IMR-90 (cell line): ENCODE data around the gene MPG. TPM values are rescaled to one million over a fixed set of nuclear protein-coding genes. Genes with fewer than 3 reads are reported as not detected.

Experiments
- ATAC-seq: fragments of 200-7000 bp; cut with Tn5 transposase; 2 replicates; pipeline ENCODE4 v1.9.1; 2020; ENCODE audit warnings: low read depth, mild to moderate bottlenecking, moderate library complexity
- BruUV-seq: library from RNA; stranded (reverse); fragments of 400-500 nt; replicated peaks from 2 replicates; lab custom pipeline; 2021; lab: Mats Ljungman, UMichigan
- CTCF ChIA-PET: fragments of 300-600 bp; formaldehyde crosslinking; extraction: SDS; loops from one replicate; lab custom pipeline; 2021; ENCODE audit warnings: antibody characterized with exemption; lab: Yijun Ruan, JAX
- POLR2A ChIA-PET: fragments of 300-600 bp; sonication (Branson Sonifier 250); formaldehyde crosslinking; loops from one replicate; lab custom pipeline; 2022; ENCODE audit warnings: antibody characterized with exemption; ENCODE audit not compliant: unreplicated experiment; lab: Charles Lee
- DNase-seq: peaks from one replicate; pipeline ENCODE4 v3.0.0; 2013
- H2AFZ ChIP-seq: replicated peaks from 2 replicates; pipeline ENCODE3; 2013; ENCODE audit warnings: low read length, mild to moderate bottlenecking; ENCODE audit not compliant: poor library complexity
- H2AK5ac ChIP-seq: 2 replicates; pipeline ENCODE4 v1.6.1; 2013; ENCODE audit warnings: low read depth, low read length, inconsistent platforms
- H2AK9ac ChIP-seq: replicated peaks from 2 replicates; pipeline ENCODE3; 2013; ENCODE audit warnings: mild to moderate bottlenecking, low read depth, low read length, moderate library complexity; ENCODE audit not compliant: poor library complexity
- H2BK120ac ChIP-seq: 2 replicates; pipeline ENCODE4 v1.6.1; 2013; ENCODE audit warnings: low read depth, low read length, inconsistent platforms
- H2BK15ac ChIP-seq: 3 replicates; pipeline ENCODE4 v1.6.1; 2013; ENCODE audit warnings: low read depth, low read length, inconsistent platforms
- H2BK20ac ChIP-seq: 2 replicates; pipeline ENCODE4 v1.6.1; 2013; ENCODE audit warnings: low read depth, mild to moderate bottlenecking, inconsistent platforms, low read length, moderate library complexity
- H2BK5ac ChIP-seq: 2 replicates; pipeline ENCODE4 v1.6.1; 2013; ENCODE audit warnings: mild to moderate bottlenecking, low read depth, low read length, inconsistent platforms; ENCODE audit not compliant: poor library complexity, severe bottlenecking
- H3K14ac ChIP-seq: replicated peaks from 2 replicates; pipeline ENCODE4 v1.6.1; 2013; ENCODE audit warnings: low read depth, low read length, inconsistent platforms
- H3K18ac ChIP-seq: 2 replicates; pipeline ENCODE4 v1.6.1; 2013; ENCODE audit warnings: low read depth, low read length, control low read depth
- H3K23ac ChIP-seq: 2 replicates; pipeline ENCODE4 v1.6.1; 2013; ENCODE audit warnings: low read depth, low read length, inconsistent platforms
- H3K27ac ChIP-seq: 2 replicates; pipeline ENCODE4 v1.5.1; 2013; ENCODE audit warnings: mild to moderate bottlenecking, control low read depth, low read length; ENCODE audit not compliant: insufficient read depth
- H3K27me3 ChIP-seq: 2 replicates; pipeline ENCODE4 v1.6.1; 2013; ENCODE audit warnings: low read length; ENCODE audit not compliant: control insufficient read depth, insufficient read depth
- H3K36me3 ChIP-seq: 2 replicates; pipeline ENCODE4 v1.6.1; 2013; ENCODE audit warnings: low read length, mixed read lengths; ENCODE audit not compliant: control insufficient read depth, insufficient read depth
- H3K4ac ChIP-seq: 2 replicates; pipeline ENCODE4 v1.6.1; 2013; ENCODE audit warnings: low read depth, low read length, inconsistent platforms
- H3K4me1 ChIP-seq: 2 replicates; pipeline ENCODE4 v1.6.1; 2013; ENCODE audit warnings: low read length, mixed read lengths; ENCODE audit not compliant: control insufficient read depth, insufficient read depth
- H3K4me2 ChIP-seq: 2 replicates; pipeline ENCODE4 v1.6.1; 2013; ENCODE audit warnings: low read depth, mild to moderate bottlenecking, control low read depth, low read length, moderate library complexity
- H3K4me3 ChIP-seq: 2 replicates; pipeline ENCODE4 v1.5.1; 2013; ENCODE audit warnings: low read depth, mild to moderate bottlenecking, control low read depth, low read length, moderate library complexity; ENCODE audit not compliant: insufficient read depth
- H3K56ac ChIP-seq: 2 replicates; pipeline ENCODE4 v1.6.1; 2013; ENCODE audit warnings: low read length, inconsistent platforms; ENCODE audit not compliant: insufficient read depth; ENCODE audit errors: extremely low read depth
- H3K79me1 ChIP-seq, 2 experiments: 2 replicates each; pipeline ENCODE4 v1.6.1; 2013; ENCODE audit warnings: low read length in 2 of 2, inconsistent platforms in 1 of 2, low read depth in 1 of 2
- H3K9ac ChIP-seq: 2 replicates; pipeline ENCODE4 v1.6.1; 2013; ENCODE audit warnings: low read depth, low read length, control low read depth
- H3K9me1 ChIP-seq: 2 replicates; pipeline ENCODE4 v1.6.1; 2013; ENCODE audit warnings: low read length, inconsistent platforms; ENCODE audit not compliant: insufficient read depth
- H3K9me3 ChIP-seq: 2 replicates; pipeline ENCODE4 v1.6.1; 2013; ENCODE audit warnings: low read length; ENCODE audit not compliant: control insufficient read depth, insufficient read depth
- H4K20me1 ChIP-seq: 2 replicates; pipeline ENCODE4 v1.6.1; 2013; ENCODE audit warnings: low read length, inconsistent platforms; ENCODE audit not compliant: insufficient read depth
- H4K5ac ChIP-seq: 2 replicates; pipeline ENCODE4 v1.6.1; 2013; ENCODE audit warnings: mild to moderate bottlenecking, low read depth, low read length, control low read depth
- H4K8ac ChIP-seq, 2 experiments: 2 replicates each; pipeline ENCODE4 v1.6.1; 2013; ENCODE audit warnings: low read depth in 2 of 2, low read length in 2 of 2, control low read depth in 1 of 2, inconsistent platforms in 1 of 2
- H4K91ac ChIP-seq: 2 replicates; pipeline ENCODE4 v1.6.1; 2013; ENCODE audit warnings: low read depth, low read length, inconsistent platforms; ENCODE audit not compliant: insufficient read depth
- CHD1 ChIP-seq: IDR thresholded peaks from 2 replicates; pipeline ENCODE4 v1.6.1; 2012; ENCODE audit warnings: low read depth, low read length, improper control_type of control experiment
- MXI1 ChIP-seq: IDR thresholded peaks from 2 replicates; pipeline ENCODE4 v1.6.1; 2012; ENCODE audit warnings: low read depth, mild to moderate bottlenecking, low read length, moderate library complexity, borderline replicate concordance
- NFE2L2 ChIP-seq: fragments of 150-350 bp; IDR thresholded peaks from 2 replicates; pipeline ENCODE4 v1.6.1; 2016; ENCODE audit warnings: low read depth, mild to moderate bottlenecking, low read length
- POLR2A ChIP-seq: IDR thresholded peaks from 2 replicates; pipeline ENCODE4 v1.6.1; 2012; ENCODE audit warnings: mild to moderate bottlenecking, low read depth, low read length
- WGBS, 2 experiments: methylation state at CpG; one replicate each; pipeline versions ENCODE4 v1.1.5 to v1.1.7; 2013; ENCODE audit warnings: missing lambda C conversion rate in 2 of 2; ENCODE audit not compliant: insufficient read length in 1 of 2; ENCODE audit errors: extremely low coverage in 2 of 2; 5-methylcytosine and 5-hydroxymethylcytosine counted together
- dilution Hi-C: fragments of 300-500 bp; cut with HindIII; formaldehyde crosslinking; loops from one replicate; pipeline ENCODE4 v1.14.3; 2018; ENCODE audit warnings: low sequenced_read_pairs; ENCODE audit not compliant: unreplicated experiment
- in situ Hi-C: fragments of 300-500 bp; cut with MboI; formaldehyde crosslinking; loops from 3 replicates; pipeline ENCODE4 v1.14.3; 2019; ENCODE audit warnings: low sequenced_read_pairs, inconsistent platforms, mixed read lengths
- intact Hi-C: fragments of 100-400 bp; cut with micrococcal nuclease; formaldehyde crosslinking; loops from 2 replicates; pipeline ENCODE4 v1.10.0; 2022
- polyA plus RNA-seq, 3 experiments: library from polyadenylated mRNA; depleted of rRNA; stranded (reverse); fragments of >200 nt; gene quantifications; 2 replicates each; pipeline ENCODE4 v1.2.3, GENCODE V29; 2012; ENCODE audit warnings: low replicate concordance in 1 of 3
- total RNA-seq: library from RNA; depleted of rRNA; stranded (reverse); fragments of >200 nt; gene quantifications from 2 replicates; pipeline ENCODE4 v1.2.3, GENCODE V29; 2012

Gene MPG
- total and polyA plus RNA-seq, 2 of the 4 experiments (the other 2 are of a cell fraction) = 66.7 to 135 TPM

- ATAC-seq (no peak), DNase-seq (no peak)
- Histone ChIP-seq H2AK5ac (no peak overlapping the region), H2BK5ac (no peak overlapping the region), H4K8ac (no peak overlapping the region), H2AK9ac (no peak overlapping the region), H3K4me2 (no peak overlapping the region), H4K91ac (no peak overlapping the region), H3K4me1 (peaks cover 1% of the 10 kb centered on the region; the same call in 1 of the 2 replicates), H3K4ac (no peak overlapping the region), H3K23ac (no peak overlapping the region), H2BK15ac (no peak overlapping the region), H3K14ac (no peak overlapping the region), H3K56ac (no peak overlapping the region), H2AFZ (no peak overlapping the region), H3K9ac (no peak overlapping the region), H3K9me3 (no peaks in the 10 kb centered on the region), H3K27ac (no peak overlapping the region), H3K9me1 (peaks cover 4% of the 10 kb centered on the region), H3K36me3 (no peaks in the 10 kb centered on the region), H2BK120ac (no peak overlapping the region), H2BK20ac (no peak overlapping the region), H3K18ac (no peak overlapping the region), H3K4me3 (no peak overlapping the region), H3K27me3 (no peaks in the 10 kb centered on the region), H4K20me1 (no peaks in the 10 kb centered on the region), H3K79me1 (no peaks in the 10 kb centered on the region), H4K5ac (no peak overlapping the region)
- TF ChIP-seq POLR2A = no peak
- TF ChIP-seq MXI1 = no peak
- TF ChIP-seq CHD1 = no peak
- no peak for TF ChIP-seq NFE2L2
- ChIA-PET CTCF (no interaction called here), POLR2A (no interaction called here)
- dilution Hi-C loops = no loop called here
- intact Hi-C loops = no loop called here
- in situ Hi-C loops = no loop called here
- BruUV-seq = no TSS peak
- WGBS, 2 experiments = 33% methylated on average over 1 of the region's 6 CpGs; no CpG with 5 or more reads in 1 of the 2 experiments
Observed at GRCh38 chr16:34648-34987, 43.4 kb upstream of the MPG start.
